HCT116 (cell line): ENCODE measurements around the gene COL23A1.

ENCODE experiments used
- CEBPB ChIP-seq: IDR thresholded peaks from 2 replicates; pipeline ENCODE4 v1.6.1; 2012; ENCODE audit warnings: low read depth
- CTCF ChIP-seq, 3 experiments: fragments of 200-600 bp in 1 of 3; sonication (generic) in 1 of 3; IDR thresholded peaks in 2 of 3; conservative IDR thresholded peaks in 1 of 3; 2 replicates each; pipeline ENCODE4 v1.5.1; 2012 to 2017; ENCODE audit warnings: low read depth in 2 of 3, low read length in 2 of 3, antibody characterized with exemption in 1 of 3, borderline replicate concordance in 1 of 3, control low read depth in 1 of 3, mild to moderate bottlenecking in 1 of 3, mixed read lengths in 1 of 3, mixed run types in 1 of 3, moderate library complexity in 1 of 3; ENCODE audit not compliant: insufficient read depth in 1 of 3
- ELF1 ChIP-seq: IDR thresholded peaks from 2 replicates; pipeline ENCODE4 v1.6.1; 2012; ENCODE audit warnings: low read depth, borderline replicate concordance
- EZH2 ChIP-seq: fragments of 200-600 bp; sonication (generic); IDR thresholded peaks from 2 replicates; pipeline ENCODE4 v1.6.1; 2017; ENCODE audit warnings: antibody characterized with exemption, mixed run types
- EZH2phosphoT487 ChIP-seq: fragments of 200-600 bp; IDR thresholded peaks from 2 replicates; pipeline ENCODE4 v1.6.1; 2018; ENCODE audit warnings: antibody characterized with exemption, borderline replicate concordance
- FOSL1 ChIP-seq: IDR thresholded peaks from 2 replicates; pipeline ENCODE4 v1.6.1; 2012; ENCODE audit warnings: low read depth
- POLR2A ChIP-seq: IDR thresholded peaks from 2 replicates; pipeline ENCODE4 v1.7.0; 2011; ENCODE audit warnings: borderline replicate concordance; ENCODE audit not compliant: insufficient read depth, insufficient read length; ENCODE audit errors: extremely low read depth
- POLR2AphosphoS5 ChIP-seq: IDR thresholded peaks from 2 replicates; pipeline ENCODE4 v1.6.1; 2011; ENCODE audit warnings: mild to moderate bottlenecking, low read depth, low read length, moderate library complexity
- YY1 ChIP-seq: IDR thresholded peaks from 2 replicates; pipeline ENCODE4 v1.6.1; 2011; ENCODE audit warnings: low read length, low read depth, moderate library complexity, mild to moderate bottlenecking; ENCODE audit not compliant: insufficient replicate concordance; ENCODE audit errors: extremely low read depth
- ZFX ChIP-seq: fragments of 450-650 bp; IDR thresholded peaks from 2 replicates; pipeline ENCODE4 v1.6.1; 2017
- TF ChIP-seq, protein P1 (sequence below): IDR thresholded peaks from 2 replicates; pipeline ENCODE4 v1.6.1; 2012; ENCODE audit warnings: low read depth

DNA sequence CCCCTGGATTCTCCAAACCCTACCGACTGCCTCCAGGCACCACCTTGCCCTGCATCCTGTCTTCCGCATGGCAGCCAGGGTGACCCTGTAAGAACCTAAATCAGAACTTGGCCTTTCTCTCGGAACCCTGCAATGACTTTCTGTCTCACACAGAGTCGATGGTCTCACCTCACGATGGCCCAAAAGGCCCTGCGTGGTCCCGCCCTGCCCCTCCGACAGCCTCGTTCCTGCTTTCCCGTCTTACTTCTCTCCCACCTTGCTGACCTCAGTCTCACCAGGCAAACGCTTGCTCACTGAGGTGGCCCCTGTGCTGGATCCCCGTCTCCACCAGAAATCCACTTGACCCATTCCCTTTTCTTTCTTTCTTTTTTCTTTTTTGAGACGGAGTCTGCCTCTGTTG lies 214.8 kb downstream of the COL23A1 start:
- TF ChIP-seq ELF1 (no peak), CEBPB (no peak), FOSL1 (no peak), EZH2 (no peak), POLR2A (no peak), ZFX (no peak), EZH2phosphoT487 (no peak), POLR2AphosphoS5 (no peak), CTCF (IDR thresholded peaks at IDR 0.05 in 2 of 3, conservative IDR thresholded peaks at IDR 0.05 in 1 of 3; ENCODE audit: borderline replicate concordance in 1 of 3, insufficient read depth in 1 of 3, low read depth in 2 of 3, low read length in 2 of 3) (no peak), YY1 (no peak)
- TF ChIP-seq, protein P1, sequence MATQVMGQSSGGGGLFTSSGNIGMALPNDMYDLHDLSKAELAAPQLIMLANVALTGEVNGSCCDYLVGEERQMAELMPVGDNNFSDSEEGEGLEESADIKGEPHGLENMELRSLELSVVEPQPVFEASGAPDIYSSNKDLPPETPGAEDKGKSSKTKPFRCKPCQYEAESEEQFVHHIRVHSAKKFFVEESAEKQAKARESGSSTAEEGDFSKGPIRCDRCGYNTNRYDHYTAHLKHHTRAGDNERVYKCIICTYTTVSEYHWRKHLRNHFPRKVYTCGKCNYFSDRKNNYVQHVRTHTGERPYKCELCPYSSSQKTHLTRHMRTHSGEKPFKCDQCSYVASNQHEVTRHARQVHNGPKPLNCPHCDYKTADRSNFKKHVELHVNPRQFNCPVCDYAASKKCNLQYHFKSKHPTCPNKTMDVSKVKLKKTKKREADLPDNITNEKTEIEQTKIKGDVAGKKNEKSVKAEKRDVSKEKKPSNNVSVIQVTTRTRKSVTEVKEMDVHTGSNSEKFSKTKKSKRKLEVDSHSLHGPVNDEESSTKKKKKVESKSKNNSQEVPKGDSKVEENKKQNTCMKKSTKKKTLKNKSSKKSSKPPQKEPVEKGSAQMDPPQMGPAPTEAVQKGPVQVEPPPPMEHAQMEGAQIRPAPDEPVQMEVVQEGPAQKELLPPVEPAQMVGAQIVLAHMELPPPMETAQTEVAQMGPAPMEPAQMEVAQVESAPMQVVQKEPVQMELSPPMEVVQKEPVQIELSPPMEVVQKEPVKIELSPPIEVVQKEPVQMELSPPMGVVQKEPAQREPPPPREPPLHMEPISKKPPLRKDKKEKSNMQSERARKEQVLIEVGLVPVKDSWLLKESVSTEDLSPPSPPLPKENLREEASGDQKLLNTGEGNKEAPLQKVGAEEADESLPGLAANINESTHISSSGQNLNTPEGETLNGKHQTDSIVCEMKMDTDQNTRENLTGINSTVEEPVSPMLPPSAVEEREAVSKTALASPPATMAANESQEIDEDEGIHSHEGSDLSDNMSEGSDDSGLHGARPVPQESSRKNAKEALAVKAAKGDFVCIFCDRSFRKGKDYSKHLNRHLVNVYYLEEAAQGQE = no peak
